Measurements from ENCODE around the gene TRAPPC4. TPM values are rescaled to one million over a fixed set of nuclear protein-coding genes. Genes with fewer than 3 reads are reported as not detected.
"Not testable (repeated sequence)": the region's sequence is repeated elsewhere in the genome, so short reads cannot be mapped to it uniquely, and the experiment has no call there.

Gene TRAPPC4
- total and polyA plus RNA-seq, 11 donors = 21.5 to 74.8 (median 44.4) TPM

DNA sequence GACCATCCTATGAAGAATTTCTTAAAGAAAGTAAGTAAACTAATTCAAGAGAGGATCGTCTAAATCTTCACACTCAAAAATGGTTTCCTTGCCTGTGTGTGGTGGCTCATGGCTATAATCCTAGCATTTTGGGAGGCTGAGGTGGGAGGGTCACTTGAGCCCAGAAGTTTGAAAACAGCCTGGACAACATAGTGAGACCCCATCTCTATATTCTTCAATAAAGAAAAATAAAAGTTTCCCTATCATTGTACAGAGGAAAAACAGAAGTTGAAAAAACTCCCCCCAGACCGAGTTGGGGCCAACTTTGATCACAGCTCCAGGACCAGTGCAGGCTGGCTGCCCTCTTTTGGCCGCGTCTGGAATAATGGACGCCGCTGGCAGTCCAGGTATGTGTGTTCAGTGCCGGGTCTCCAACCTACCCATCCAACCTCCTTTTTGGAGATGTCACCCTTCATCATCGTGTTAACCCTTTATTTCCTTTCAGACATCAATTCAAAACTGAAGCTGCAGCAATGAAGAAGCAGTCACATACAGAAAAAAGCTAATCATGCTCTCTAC, 3.4 kb upstream of the TRAPPC4 start:
- Histone ChIP-seq H3K36me3 (peaks cover 0 to 70% (median 67%) of the 10 kb centered on the region in 9 donors), H3K9me3 (no peaks in the 10 kb centered on the region), H3K27ac (no peak overlapping the region), H3K4me3 (no peak overlapping the region), H3K27me3 (no peaks in the 10 kb centered on the region), H3K4me1 (peaks cover 7 to 36% (median 26%) of the 10 kb centered on the region in 12 donors)
- DNase-seq (no peak), ATAC-seq (no peak)
- no peak for TF ChIP-seq POLR2A (IDR thresholded peaks at IDR 0.05)
- TF ChIP-seq CTCF (IDR thresholded peaks at IDR 0.05) = peak in 1 of 12 donors; percentile 19
- 59 to 69% (median 68%) methylated on average over 8 of the region's 8 CpGs for WGBS, 4 donors
- intact Hi-C loops (cut with DNase I) = no loop called here

- intact Hi-C loops (cut with DNase I) = no loop called here
- H3K9me3 ChIP-seq = no peaks in the 10 kb centered on the region
- peak overlapping the region in 5 of 12 donors; percentile 78 to 98 (median 84) for H3K4me3 ChIP-seq
- H3K27ac ChIP-seq = peak overlapping the region in 1 of 12 donors; percentile 94
- 75 to 81% (median 78%) methylated on average over 14 of the region's 14 CpGs for whole genome bisulfite sequencing, 4 donors
- no peak for ATAC-seq
- no peaks in the 10 kb centered on the region for H3K27me3 ChIP-seq
- H3K4me1 ChIP-seq = peaks cover 9 to 47% (median 37%) of the 10 kb centered on the region in 12 donors
- no peak for TF ChIP-seq POLR2A (IDR thresholded peaks at IDR 0.05)
- TF ChIP-seq CTCF (IDR thresholded peaks at IDR 0.05) = no peak
- H3K36me3 ChIP-seq = peaks cover 0 to 67% (median 60%) of the 10 kb centered on the region in 9 donors
- DNase-seq = no peak
Measured at GRCh38 chr11:119016216-119017009, 2.2 kb upstream of the TRAPPC4 start.

- peak overlapping the region; percentile 74 to 98 (median 86) for H3K4me3 ChIP-seq
- H3K9me3 ChIP-seq; ATAC-seq; intact Hi-C loops (cut with DNase I); DNase-seq; H3K27me3 ChIP-seq: not testable (repeated sequence)
- H3K36me3 ChIP-seq = peaks cover 0 to 69% (median 60%) of the 10 kb centered on the region in 9 donors
- peak overlapping the region in 11 of 12 donors; percentile 89 to 97 (median 94) for H3K27ac ChIP-seq
- WGBS, 4 donors = 3 to 5% (median 4%) methylated on average over 10 of the region's 10 CpGs
- peaks cover 9 to 51% (median 35%) of the 10 kb centered on the region in 12 donors for H3K4me1 ChIP-seq
Measured at GRCh38 chr11:119017377-119017776, 1.2 kb upstream of the TRAPPC4 start.

- TF ChIP-seq CTCF (IDR thresholded peaks at IDR 0.05) (no peak), POLR2A (IDR thresholded peaks at IDR 0.05) (no peak)
- Histone ChIP-seq H3K4me3 (peak overlapping the region in 8 of 12 donors; percentile 78 to 98 (median 84)), H3K9me3 (no peaks in the 10 kb centered on the region), H3K27ac (peak overlapping the region in 2 of 12 donors; percentile 94 to 97), H3K4me1 (peaks cover 14 to 68% (median 42%) of the 10 kb centered on the region in 12 donors), H3K27me3 (no peaks in the 10 kb centered on the region), H3K36me3 (peaks cover 0 to 70% (median 56%) of the 10 kb centered on the region in 9 donors)
- DNase-seq = no peak
- WGBS, 4 donors = 44 to 52% (median 45%) methylated on average over 2 of the region's 2 CpGs
- ATAC-seq = no peak
- intact Hi-C loops (cut with DNase I) = loop anchor here in 1 of 10 donors (2.0 kb wide), 1 partner anchor 21 kb away; the partner anchor contains the start of gene CENATAC
Measured at GRCh38 chr11:119019996-119020395, 1.4 kb downstream of the TRAPPC4 start.
